HCT116 (cell line): ENCODE measurements around the gene SGK1.
"Not testable (repeated sequence)": the region's sequence is repeated elsewhere in the genome, so short reads cannot be mapped to it uniquely, and the experiment has no call there.

ENCODE experiments used
- CEBPB ChIP-seq: IDR thresholded peaks from 2 replicates; pipeline ENCODE4 v1.6.1; 2012; ENCODE audit warnings: low read depth
- CTCF ChIP-seq, 3 experiments: fragments of 200-600 bp in 1 of 3; sonication (generic) in 1 of 3; IDR thresholded peaks in 2 of 3; conservative IDR thresholded peaks in 1 of 3; 2 replicates each; pipeline ENCODE4 v1.5.1; 2012 to 2017; ENCODE audit warnings: low read depth in 2 of 3, low read length in 2 of 3, antibody characterized with exemption in 1 of 3, borderline replicate concordance in 1 of 3, control low read depth in 1 of 3, mild to moderate bottlenecking in 1 of 3, mixed read lengths in 1 of 3, mixed run types in 1 of 3, moderate library complexity in 1 of 3; ENCODE audit not compliant: insufficient read depth in 1 of 3
- EZH2 ChIP-seq: fragments of 200-600 bp; sonication (generic); IDR thresholded peaks from 2 replicates; pipeline ENCODE4 v1.6.1; 2017; ENCODE audit warnings: antibody characterized with exemption, mixed run types
- POLR2A ChIP-seq: IDR thresholded peaks from 2 replicates; pipeline ENCODE4 v1.7.0; 2011; ENCODE audit warnings: borderline replicate concordance; ENCODE audit not compliant: insufficient read depth, insufficient read length; ENCODE audit errors: extremely low read depth
- POLR2AphosphoS5 ChIP-seq: IDR thresholded peaks from 2 replicates; pipeline ENCODE4 v1.6.1; 2011; ENCODE audit warnings: mild to moderate bottlenecking, low read depth, low read length, moderate library complexity
- TCF7L2 ChIP-seq: IDR thresholded peaks from 2 replicates; pipeline ENCODE4 v1.7.0; 2011; ENCODE audit warnings: borderline replicate concordance, inconsistent platforms; ENCODE audit not compliant: insufficient read depth, insufficient read length; ENCODE audit errors: extremely low read depth
- ZBTB33 ChIP-seq: IDR thresholded peaks from 2 replicates; pipeline ENCODE4 v1.6.1; 2011; ENCODE audit warnings: mild to moderate bottlenecking, low read length, moderate library complexity; ENCODE audit not compliant: insufficient replicate concordance; ENCODE audit errors: extremely low read depth
- ZFX ChIP-seq: fragments of 450-650 bp; IDR thresholded peaks from 2 replicates; pipeline ENCODE4 v1.6.1; 2017

GRCh38 chr6:134192609-134193008, 125.3 kb downstream of the SGK1 start:
- not testable (repeated sequence) for TF ChIP-seq CTCF (IDR thresholded peaks at IDR 0.05 in 2 of 3, conservative IDR thresholded peaks at IDR 0.05 in 1 of 3; ENCODE audit: borderline replicate concordance in 1 of 3, insufficient read depth in 1 of 3, low read depth in 2 of 3, low read length in 2 of 3); POLR2AphosphoS5; TCF7L2; POLR2A; EZH2; ZFX; CEBPB; ZBTB33
